ENCODE data around the gene RFWD3.

GRCh38 chr16:74586948-74587347, 79.7 kb downstream of the RFWD3 start:
- TF ChIP-seq POLR2AphosphoS5 (IDR thresholded peaks at IDR 0.05) (no peak), POLR2A (IDR thresholded peaks at IDR 0.05) (no peak)
- TF ChIP-seq, protein P1, sequence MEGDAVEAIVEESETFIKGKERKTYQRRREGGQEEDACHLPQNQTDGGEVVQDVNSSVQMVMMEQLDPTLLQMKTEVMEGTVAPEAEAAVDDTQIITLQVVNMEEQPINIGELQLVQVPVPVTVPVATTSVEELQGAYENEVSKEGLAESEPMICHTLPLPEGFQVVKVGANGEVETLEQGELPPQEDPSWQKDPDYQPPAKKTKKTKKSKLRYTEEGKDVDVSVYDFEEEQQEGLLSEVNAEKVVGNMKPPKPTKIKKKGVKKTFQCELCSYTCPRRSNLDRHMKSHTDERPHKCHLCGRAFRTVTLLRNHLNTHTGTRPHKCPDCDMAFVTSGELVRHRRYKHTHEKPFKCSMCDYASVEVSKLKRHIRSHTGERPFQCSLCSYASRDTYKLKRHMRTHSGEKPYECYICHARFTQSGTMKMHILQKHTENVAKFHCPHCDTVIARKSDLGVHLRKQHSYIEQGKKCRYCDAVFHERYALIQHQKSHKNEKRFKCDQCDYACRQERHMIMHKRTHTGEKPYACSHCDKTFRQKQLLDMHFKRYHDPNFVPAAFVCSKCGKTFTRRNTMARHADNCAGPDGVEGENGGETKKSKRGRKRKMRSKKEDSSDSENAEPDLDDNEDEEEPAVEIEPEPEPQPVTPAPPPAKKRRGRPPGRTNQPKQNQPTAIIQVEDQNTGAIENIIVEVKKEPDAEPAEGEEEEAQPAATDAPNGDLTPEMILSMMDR (IDR thresholded peaks at IDR 0.05 in 8 of 11, conservative IDR thresholded peaks at IDR 0.05 in 3 of 11) = no peak
